HFF-Myc (cell line): Measurements from ENCODE around the gene KRT17.
A peak's percentile ranks its signal among the peaks of the same experiment; 100 is the strongest.
"Not testable (repeated sequence)": the region's sequence is repeated elsewhere in the genome, so short reads cannot be mapped to it uniquely, and the experiment has no call there.

Experiments used
- DNase-seq: peaks from one replicate; pipeline ENCODE4 v3.0.0-alpha.2; 2011; ENCODE audit warnings: low read depth; ENCODE audit errors: extremely low read depth
- H3K4me3 ChIP-seq: replicated peaks from 2 replicates; pipeline ENCODE4 v1.5.1; 2011; ENCODE audit warnings: low read depth, mild to moderate bottlenecking, control low read depth, low read length
- CTCF ChIP-seq: IDR thresholded peaks from 2 replicates; pipeline ENCODE4 v1.5.1; 2012; ENCODE audit warnings: mild to moderate bottlenecking, low read depth, low read length, control low read depth; ENCODE audit errors: missing control alignments

Gene KRT17

DNA sequence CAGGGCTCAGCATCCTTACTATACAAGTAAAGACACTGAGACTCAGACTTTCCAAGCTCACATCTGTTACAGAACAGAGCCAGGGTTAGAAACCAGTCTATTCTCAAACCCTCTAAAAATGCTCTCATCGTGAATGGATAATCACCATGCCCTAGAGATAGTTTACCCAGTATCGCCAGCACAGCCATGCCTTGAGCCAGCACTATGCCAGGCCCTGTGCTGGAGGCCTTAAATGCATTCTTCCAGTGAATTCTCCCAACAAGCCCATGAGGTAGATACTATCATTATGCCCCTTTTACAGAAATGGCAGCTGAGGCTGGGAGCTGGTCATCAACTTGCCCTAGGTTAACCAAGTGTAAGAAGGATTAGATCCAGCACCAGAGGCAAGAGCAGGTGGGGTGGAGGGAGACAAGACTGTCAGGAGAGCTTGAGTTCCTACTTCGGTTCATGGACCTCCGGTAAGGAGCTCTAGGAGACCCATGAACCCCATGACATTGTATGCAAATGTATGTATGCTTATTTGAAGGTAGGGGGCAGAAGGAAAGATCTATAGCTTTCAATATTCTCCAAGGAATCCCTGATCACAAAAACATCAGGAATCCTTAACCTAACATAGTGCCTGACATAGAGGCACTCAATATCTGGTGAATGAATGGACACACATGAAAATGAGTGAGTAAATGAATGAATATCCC, 42.9 kb downstream of the KRT17 start:
- no peak for DNase-seq
- no peak overlapping the region for H3K4me3 ChIP-seq
- TF ChIP-seq CTCF = no peak

GRCh38 chr17:41580687-41581365, 43.5 kb downstream of the KRT17 start:
- TF ChIP-seq CTCF = no peak
- H3K4me3 ChIP-seq = no peak overlapping the region
- DNase-seq = no peak

DNA sequence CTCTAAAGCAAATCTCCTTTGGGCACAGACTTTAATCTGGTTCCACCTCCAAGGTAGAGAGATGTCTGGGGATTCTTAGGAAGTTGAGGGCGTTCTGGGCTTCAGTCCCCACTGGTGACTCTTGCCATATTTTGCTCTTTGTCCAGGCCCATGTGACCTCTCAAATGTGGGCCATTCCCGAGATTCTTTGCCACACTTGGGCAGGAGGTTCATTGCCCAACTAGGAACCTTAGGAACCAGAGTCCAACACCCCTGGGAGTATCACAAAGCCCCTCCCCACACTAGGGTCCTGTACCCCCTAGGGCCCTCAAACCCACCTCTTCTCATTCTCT, 44.2 kb downstream of the KRT17 start:
- no peak for TF ChIP-seq CTCF
- H3K4me3 ChIP-seq = no peak overlapping the region
- no peak for DNase-seq

DNA sequence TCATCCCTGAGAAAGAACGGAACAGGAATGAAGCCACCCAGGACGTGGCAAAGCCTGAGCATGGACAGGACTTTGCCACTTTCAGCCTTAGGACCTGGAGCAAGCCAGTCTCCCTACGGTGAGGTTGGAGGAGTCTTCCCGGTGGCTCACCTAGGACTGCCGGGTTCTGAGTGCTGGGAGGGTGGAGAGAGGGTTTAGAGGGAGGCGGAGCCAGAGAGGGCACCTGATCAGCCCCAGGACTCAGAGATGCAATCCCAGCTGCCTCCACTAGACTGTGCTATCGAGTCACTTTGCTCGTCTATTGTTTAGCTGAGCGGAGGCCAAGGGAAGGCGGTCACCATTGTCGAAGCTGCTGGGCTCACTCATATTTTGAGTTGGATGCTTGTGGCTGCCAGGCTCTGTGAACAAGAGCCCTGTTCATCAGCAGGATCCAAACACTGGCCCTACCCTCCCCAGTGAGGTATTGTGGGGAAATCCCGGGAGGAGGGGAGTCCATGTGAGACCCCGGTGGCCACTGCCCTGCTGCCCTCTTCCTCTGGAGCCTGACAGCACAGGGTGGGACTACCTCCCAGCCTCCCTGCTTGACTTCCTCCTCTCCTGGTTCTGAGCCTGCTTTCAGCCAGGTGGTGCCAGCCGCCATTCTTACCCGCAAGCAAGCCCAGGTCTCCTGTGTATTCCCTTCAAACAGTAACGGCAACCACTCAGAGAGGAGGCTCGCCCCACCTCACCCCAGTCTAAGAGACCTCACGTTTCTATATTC, 44.7 kb downstream of the KRT17 start:
- peak; percentile 89 for TF ChIP-seq CTCF
- DNase-seq = peak; percentile 75
- H3K4me3 ChIP-seq = no peak overlapping the region

DNA sequence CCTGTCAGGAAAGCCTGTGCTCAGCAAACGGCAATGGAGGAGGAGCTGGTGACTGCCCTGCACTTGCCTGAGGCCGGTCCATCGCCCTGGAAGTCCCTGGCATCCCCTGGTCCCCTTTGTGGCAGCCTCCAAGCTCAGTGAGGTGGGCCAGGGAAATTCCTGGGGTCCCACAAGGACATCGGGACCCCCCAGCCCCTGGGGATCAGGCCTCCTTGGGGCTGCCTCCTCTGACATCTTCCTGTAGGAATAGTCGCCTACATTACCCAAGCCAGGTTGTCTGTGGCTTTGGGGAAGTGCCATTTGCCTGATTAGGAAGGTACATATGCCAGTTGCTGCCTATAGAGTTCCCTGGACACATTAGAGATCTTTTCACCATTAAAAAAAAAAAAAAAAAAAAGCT, 45.4 kb downstream of the KRT17 start:
- DNase-seq = no peak
- no peak for TF ChIP-seq CTCF
- no peak overlapping the region for H3K4me3 ChIP-seq

GRCh38 chr17:41578538-41578937, 45.8 kb downstream of the KRT17 start:
- no peak for TF ChIP-seq CTCF
- H3K4me3 ChIP-seq = no peak overlapping the region
- DNase-seq = no peak

GRCh38 chr17:41576740-41577139, 47.6 kb downstream of the KRT17 start:
- not testable (repeated sequence) for DNase-seq, H3K4me3 ChIP-seq
